Activated T-cell treated with anti-CD3 and anti-CD28 coated beads, Interleukin-2, amount 50 U/mL, for 1 hour (primary cell): ENCODE results near the gene KMT2A.
"Not testable (repeated sequence)": the region's sequence is repeated elsewhere in the genome, so short reads cannot be mapped to it uniquely, and the experiment has no call there.

Experiments
- DNase-seq: peaks from one replicate; pipeline ENCODE4 v3.0.0-alpha.2; 2020

The KMT2A gene

GRCh38 chr11:118435893-118436624 is at the start of gene KMT2A:
Gene KMT2A, plus strand, starts transcription at chr11:118436492. Its CDS starts 21 bp downstream, at chr11:118436513.
- DNase-seq = peak; percentile 97

- no peak for DNase-seq
These were observed 40.2 kb upstream of the KMT2A start for GRCh38 chr11:118396097-118396501.

GRCh38 chr11:118397448-118397847 is 38.8 kb upstream of the KMT2A start:
- no peak for DNase-seq

- peak; percentile 28 for DNase-seq
These were observed 37.3 kb upstream of the KMT2A start for GRCh38 chr11:118398791-118399559.

GRCh38 chr11:118401151-118401879 is 35.0 kb upstream of the KMT2A start, which contains the start of gene ATP5MG:
Gene ATP5MG, plus strand, starts transcription at chr11:118401606. Its CDS starts 60 bp downstream, at chr11:118401666.
- peak; percentile 87 for DNase-seq

GRCh38 chr11:118401880-118402590 is 34.3 kb upstream of the KMT2A start:
- DNase-seq = no peak

GRCh38 chr11:118402594-118402993 is 33.7 kb upstream of the KMT2A start:
- not testable (repeated sequence) for DNase-seq

- DNase-seq = no peak
These were observed 29.6 kb upstream of the KMT2A start for GRCh38 chr11:118406599-118407166.

GRCh38 chr11:118410055-118410745 is 26.1 kb upstream of the KMT2A start:
- DNase-seq = no peak

GRCh38 chr11:118411530-118411929 is 24.8 kb upstream of the KMT2A start:
- no peak for DNase-seq

GRCh38 chr11:118412921-118413320 is 23.4 kb upstream of the KMT2A start:
- no peak for DNase-seq

GRCh38 chr11:118415062-118415738 is 21.1 kb upstream of the KMT2A start:
- DNase-seq = no peak

- DNase-seq = no peak
These were observed 20.6 kb upstream of the KMT2A start for GRCh38 chr11:118415739-118416068.

GRCh38 chr11:118416900-118417299 is 19.4 kb upstream of the KMT2A start:
- not testable (repeated sequence) for DNase-seq

- no peak for DNase-seq
These were observed 18.5 kb upstream of the KMT2A start for GRCh38 chr11:118417801-118418200.

- DNase-seq = no peak
These were observed 17.5 kb upstream of the KMT2A start for GRCh38 chr11:118418766-118419165.

- no peak for DNase-seq
These were observed 8.6 kb upstream of the KMT2A start for GRCh38 chr11:118427707-118428106.

- DNase-seq = no peak
These were observed 5.3 kb upstream of the KMT2A start for GRCh38 chr11:118430956-118431355.

- no peak for DNase-seq
These were observed 2.2 kb upstream of the KMT2A start for GRCh38 chr11:118434123-118434552.

GRCh38 chr11:118434553-118435289 is 1.6 kb upstream of the KMT2A start:
- DNase-seq = peak; percentile 42
